Measurements from ENCODE around the gene UCN2. TPM values are rescaled to one million over a fixed set of nuclear protein-coding genes. Genes with fewer than 3 reads are reported as not detected.

The UCN2 gene
- total RNA-seq, 1 donor from 2014 or later, result 0.77 TPM

DNA sequence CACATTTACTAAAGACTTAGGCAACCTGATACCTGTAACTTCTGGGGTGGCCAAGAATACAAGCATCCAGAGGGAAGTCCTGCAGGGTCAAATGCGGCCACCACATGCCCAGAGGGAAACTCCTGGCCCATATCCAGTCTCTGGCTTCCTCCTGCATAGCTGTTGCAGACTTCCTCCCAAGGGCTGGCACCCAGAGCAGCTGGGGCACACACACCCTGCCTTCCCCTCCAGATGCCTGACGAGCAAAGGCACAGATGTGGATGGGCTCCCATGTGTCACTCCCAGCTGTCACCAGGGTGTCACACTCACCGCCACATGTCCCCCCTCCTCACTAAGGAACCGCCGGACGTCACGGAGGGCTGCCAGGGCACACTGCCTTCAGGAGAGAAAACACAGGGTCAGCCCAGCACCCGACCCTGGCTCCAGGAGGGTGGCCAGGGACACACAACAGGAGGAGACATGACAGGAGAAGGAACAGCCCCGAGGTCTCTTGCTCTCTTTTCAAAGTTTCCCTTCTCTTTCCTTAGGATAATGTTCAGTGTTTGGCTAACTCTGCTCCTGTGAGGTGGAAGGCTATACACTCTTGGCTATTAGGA is 20.2 kb downstream of the UCN2 start:
- Mint-ChIP-seq H3K4me3 (ENCODE audit: unreplicated experiment) (no peak overlapping the region), H3K36me3 (ENCODE audit: low read depth, unreplicated experiment) (peaks cover 8% of the 10 kb centered on the region), H3K4me1 (ENCODE audit: unreplicated experiment) (no peaks in the 10 kb centered on the region), H3K27ac (ENCODE audit: unreplicated experiment) (no peak overlapping the region), H3K9me3 (ENCODE audit: unreplicated experiment) (no peaks in the 10 kb centered on the region), H3K27me3 (ENCODE audit: unreplicated experiment) (no peaks in the 10 kb centered on the region)
- DNase-seq (ENCODE audit: low spot score), result no peak
- TF ChIP-seq, protein P1, sequence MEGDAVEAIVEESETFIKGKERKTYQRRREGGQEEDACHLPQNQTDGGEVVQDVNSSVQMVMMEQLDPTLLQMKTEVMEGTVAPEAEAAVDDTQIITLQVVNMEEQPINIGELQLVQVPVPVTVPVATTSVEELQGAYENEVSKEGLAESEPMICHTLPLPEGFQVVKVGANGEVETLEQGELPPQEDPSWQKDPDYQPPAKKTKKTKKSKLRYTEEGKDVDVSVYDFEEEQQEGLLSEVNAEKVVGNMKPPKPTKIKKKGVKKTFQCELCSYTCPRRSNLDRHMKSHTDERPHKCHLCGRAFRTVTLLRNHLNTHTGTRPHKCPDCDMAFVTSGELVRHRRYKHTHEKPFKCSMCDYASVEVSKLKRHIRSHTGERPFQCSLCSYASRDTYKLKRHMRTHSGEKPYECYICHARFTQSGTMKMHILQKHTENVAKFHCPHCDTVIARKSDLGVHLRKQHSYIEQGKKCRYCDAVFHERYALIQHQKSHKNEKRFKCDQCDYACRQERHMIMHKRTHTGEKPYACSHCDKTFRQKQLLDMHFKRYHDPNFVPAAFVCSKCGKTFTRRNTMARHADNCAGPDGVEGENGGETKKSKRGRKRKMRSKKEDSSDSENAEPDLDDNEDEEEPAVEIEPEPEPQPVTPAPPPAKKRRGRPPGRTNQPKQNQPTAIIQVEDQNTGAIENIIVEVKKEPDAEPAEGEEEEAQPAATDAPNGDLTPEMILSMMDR (IDR thresholded peaks at IDR 0.05; ENCODE audit: unreplicated experiment), result no peak

DNA sequence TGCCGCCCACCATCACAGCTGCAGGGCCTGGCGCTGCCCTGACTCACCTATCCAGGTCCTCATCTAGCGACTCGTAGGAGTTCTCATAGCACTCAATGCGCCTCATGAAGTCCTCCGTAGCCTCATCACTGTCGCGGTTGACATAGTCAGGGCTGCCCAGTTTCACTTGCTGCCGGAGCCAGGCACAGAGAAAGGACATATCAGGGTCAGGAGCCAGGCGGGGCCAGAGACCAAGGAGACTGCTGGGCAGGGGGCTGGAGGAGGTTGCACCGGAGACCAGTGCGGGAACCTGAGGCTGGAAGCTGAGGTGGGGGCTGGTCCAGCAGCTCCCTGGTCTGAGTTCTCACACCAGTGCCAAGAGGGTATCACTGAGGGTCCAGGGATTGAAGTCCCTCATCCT is 25.1 kb downstream of the UCN2 start:
- no peaks in the 10 kb centered on the region for H3K9me3 Mint-ChIP-seq (ENCODE audit: unreplicated experiment)
- H3K4me3 Mint-ChIP-seq (ENCODE audit: unreplicated experiment), result no peak overlapping the region
- TF ChIP-seq, protein P1 (IDR thresholded peaks at IDR 0.05; ENCODE audit: unreplicated experiment), result no peak
- no peak overlapping the region for H3K27ac Mint-ChIP-seq (ENCODE audit: unreplicated experiment)
- no peaks in the 10 kb centered on the region for H3K4me1 Mint-ChIP-seq (ENCODE audit: unreplicated experiment)
- H3K27me3 Mint-ChIP-seq (ENCODE audit: unreplicated experiment), result peaks cover 2% of the 10 kb centered on the region
- DNase-seq (ENCODE audit: low spot score), result no peak
- H3K36me3 Mint-ChIP-seq (ENCODE audit: low read depth, unreplicated experiment), result peaks cover 24% of the 10 kb centered on the region

DNA sequence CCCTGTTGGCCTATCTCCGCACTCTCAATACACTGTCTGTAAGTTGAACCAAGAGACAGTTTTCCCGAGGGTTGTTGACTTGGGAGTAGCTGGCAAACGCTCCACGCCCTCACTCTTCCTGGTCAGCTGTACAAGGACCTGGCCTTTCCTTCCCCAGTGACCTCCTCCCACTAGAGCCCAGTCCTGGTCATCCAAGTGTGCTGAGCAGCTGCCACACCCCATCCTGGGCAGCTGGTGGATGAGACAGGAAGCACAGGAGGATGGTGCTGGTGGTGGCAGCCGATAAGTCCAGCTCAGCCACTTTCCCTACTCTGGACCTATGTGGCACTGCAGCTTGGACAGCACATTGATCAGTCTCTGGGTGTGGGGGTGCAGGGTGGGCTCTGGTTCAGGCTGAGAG is 26.8 kb downstream of the UCN2 start:
- no peaks in the 10 kb centered on the region for H3K9me3 Mint-ChIP-seq (ENCODE audit: unreplicated experiment)
- no peak overlapping the region for H3K27ac Mint-ChIP-seq (ENCODE audit: unreplicated experiment)
- no peak overlapping the region for H3K4me3 Mint-ChIP-seq (ENCODE audit: unreplicated experiment)
- TF ChIP-seq, protein P1 (IDR thresholded peaks at IDR 0.05; ENCODE audit: unreplicated experiment), result no peak
- no peaks in the 10 kb centered on the region for H3K4me1 Mint-ChIP-seq (ENCODE audit: unreplicated experiment)
- peaks cover 2% of the 10 kb centered on the region for H3K27me3 Mint-ChIP-seq (ENCODE audit: unreplicated experiment)
- H3K36me3 Mint-ChIP-seq (ENCODE audit: low read depth, unreplicated experiment), result peaks cover 21% of the 10 kb centered on the region
- no peak for DNase-seq (ENCODE audit: low spot score)

DNA sequence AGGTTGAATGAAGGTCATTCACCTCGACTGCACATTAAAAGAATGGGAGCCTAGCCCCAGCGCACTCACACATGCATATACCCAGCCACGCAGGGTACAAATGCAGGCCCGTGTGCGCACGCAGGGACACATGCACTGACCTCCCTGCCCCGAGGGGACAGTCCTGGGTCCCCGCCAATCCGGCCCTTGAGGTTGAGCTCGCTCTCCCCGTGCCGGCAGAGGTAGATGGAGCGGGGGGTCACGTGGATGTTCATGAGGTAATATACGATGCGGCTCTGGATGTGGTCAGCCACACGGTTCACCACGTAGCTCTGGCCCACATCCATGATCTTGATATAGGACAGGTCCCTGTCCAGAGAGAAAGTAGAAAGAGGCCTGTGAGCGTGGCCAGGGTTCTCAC is 27.5 kb downstream of the UCN2 start:
- H3K27me3 Mint-ChIP-seq (ENCODE audit: unreplicated experiment), result peaks cover 2% of the 10 kb centered on the region
- no peaks in the 10 kb centered on the region for H3K4me1 Mint-ChIP-seq (ENCODE audit: unreplicated experiment)
- DNase-seq (ENCODE audit: low spot score), result no peak
- no peak overlapping the region for H3K4me3 Mint-ChIP-seq (ENCODE audit: unreplicated experiment)
- TF ChIP-seq, protein P1 (IDR thresholded peaks at IDR 0.05; ENCODE audit: unreplicated experiment), result no peak
- H3K27ac Mint-ChIP-seq (ENCODE audit: unreplicated experiment), result no peak overlapping the region
- peaks cover 21% of the 10 kb centered on the region for H3K36me3 Mint-ChIP-seq (ENCODE audit: low read depth, unreplicated experiment)
- no peaks in the 10 kb centered on the region for H3K9me3 Mint-ChIP-seq (ENCODE audit: unreplicated experiment)

DNA sequence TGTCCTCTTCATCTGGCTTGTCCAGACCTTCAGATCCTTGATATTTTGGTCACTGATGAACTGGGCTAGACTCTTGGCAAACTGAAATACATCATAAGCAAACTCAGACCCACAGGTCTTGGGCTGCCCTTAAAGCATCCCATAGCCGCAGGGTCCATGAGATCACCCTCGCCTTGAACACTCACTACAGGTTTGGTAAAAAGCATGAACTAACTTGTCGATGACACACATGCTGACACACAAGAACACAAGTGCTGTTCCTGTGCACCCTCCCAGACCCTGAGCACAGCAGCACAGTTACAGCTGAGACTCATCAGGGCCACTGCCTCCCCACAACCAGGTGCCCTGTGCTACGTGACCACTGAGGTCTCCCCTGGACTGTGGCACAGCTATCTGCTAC is 28.0 kb downstream of the UCN2 start:
- Mint-ChIP-seq H3K9me3 (ENCODE audit: unreplicated experiment) (no peaks in the 10 kb centered on the region), H3K27me3 (ENCODE audit: unreplicated experiment) (peaks cover 2% of the 10 kb centered on the region), H3K4me3 (ENCODE audit: unreplicated experiment) (no peak overlapping the region), H3K36me3 (ENCODE audit: low read depth, unreplicated experiment) (peaks cover 21% of the 10 kb centered on the region), H3K4me1 (ENCODE audit: unreplicated experiment) (no peaks in the 10 kb centered on the region), H3K27ac (ENCODE audit: unreplicated experiment) (no peak overlapping the region)
- TF ChIP-seq, protein P1 (IDR thresholded peaks at IDR 0.05; ENCODE audit: unreplicated experiment), result no peak
- DNase-seq (ENCODE audit: low spot score), result no peak
